A673 (cell line): ENCODE data around the gene TPP1.

Experiments used
- CTCF ChIP-seq: fragments of 300-800, 200-600 bp; sonication (generic); conservative IDR thresholded peaks from 2 replicates; pipeline ENCODE4 v1.5.1; 2017; ENCODE audit warnings: low read depth, mild to moderate bottlenecking, antibody characterized with exemption, low read length, moderate library complexity, mixed read lengths
- EZH2 ChIP-seq: fragments of 200-600 bp; sonication (generic); IDR thresholded peaks from 2 replicates; pipeline ENCODE4 v1.6.1; 2017; ENCODE audit warnings: borderline replicate concordance, low read depth, mild to moderate bottlenecking, mixed read lengths, antibody characterized with exemption, low read length; ENCODE audit not compliant: poor library complexity, severe bottlenecking

DNA sequence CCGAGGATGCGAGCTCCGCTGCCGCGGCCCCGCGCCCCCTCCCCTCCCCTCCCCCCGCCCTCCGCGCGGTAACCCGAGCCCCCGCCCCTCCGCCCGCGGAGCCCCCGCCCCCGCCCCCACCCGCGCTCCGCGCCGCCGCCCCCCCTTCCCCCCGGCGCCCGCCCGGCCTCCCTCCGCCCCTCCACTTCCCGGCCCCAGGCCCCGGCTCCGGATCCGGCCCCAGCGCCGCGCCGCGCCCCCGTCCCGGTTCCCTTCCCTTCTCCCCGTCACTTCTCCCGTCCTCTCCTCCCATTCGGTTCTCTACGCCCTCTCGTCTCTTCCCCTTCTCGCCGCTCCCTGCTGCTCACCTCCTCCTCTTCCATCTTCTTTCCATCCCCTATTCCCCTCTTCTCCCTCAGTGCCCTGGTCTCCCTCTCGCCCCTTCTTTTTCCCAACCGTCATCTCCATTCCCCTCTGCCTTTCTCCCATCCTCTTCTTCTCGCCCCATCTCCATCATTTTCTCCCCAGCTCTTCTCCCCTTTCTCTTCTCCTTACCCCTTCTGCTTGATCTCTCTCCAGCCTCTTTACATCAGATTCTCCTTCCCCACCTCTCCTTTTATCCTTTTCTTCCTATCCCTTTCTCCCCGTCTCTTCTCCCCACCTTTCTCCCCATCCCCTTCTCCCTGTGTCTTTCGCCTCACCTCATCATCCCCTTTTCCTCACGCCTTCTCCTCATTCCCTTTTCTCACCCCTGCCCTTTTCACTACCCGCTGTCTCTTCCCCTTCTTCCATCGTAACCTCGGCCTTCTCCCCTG, 36.8 kb upstream of the TPP1 start, which contains the start of gene DCHS1:
- TF ChIP-seq EZH2 (no peak), CTCF (no peak)
